Mesendoderm (in vitro differentiated cells): ENCODE data around the gene TMCC3.

Experiments used
- DNase-seq: peaks from one replicate; pipeline ENCODE4 v3.0.0; 2013
- H2AK5ac ChIP-seq: 2 replicates; pipeline ENCODE4 v1.6.1; 2013; ENCODE audit warnings: low read length, inconsistent platforms
- H2BK120ac ChIP-seq: 2 replicates; pipeline ENCODE4 v1.6.1; 2013; ENCODE audit warnings: low read depth, mild to moderate bottlenecking, low read length, moderate library complexity, mixed read lengths
- H2BK15ac ChIP-seq: replicated peaks from 2 replicates; pipeline ENCODE4 v1.6.1; 2013; ENCODE audit warnings: low read depth, mild to moderate bottlenecking, moderate library complexity
- H2BK5ac ChIP-seq: 2 replicates; pipeline ENCODE4 v1.6.1; 2013; ENCODE audit warnings: low read length, inconsistent platforms
- H3K18ac ChIP-seq: 2 replicates; pipeline ENCODE4 v1.6.1; 2013; ENCODE audit warnings: mild to moderate bottlenecking, low read length, mixed read lengths
- H3K23ac ChIP-seq: one replicate; pipeline ENCODE4 v1.6.1; 2013; ENCODE audit warnings: low read length
- H3K27ac ChIP-seq: 2 replicates; pipeline ENCODE4 v1.5.1; 2013; ENCODE audit warnings: low read depth, mild to moderate bottlenecking, inconsistent platforms, low read length, moderate library complexity
- H3K27me3 ChIP-seq: 2 replicates; pipeline ENCODE4 v1.6.1; 2013; ENCODE audit warnings: low read length, control low read depth, mild to moderate bottlenecking, inconsistent platforms; ENCODE audit not compliant: insufficient read depth, poor library complexity
- H3K36me3 ChIP-seq: 2 replicates; pipeline ENCODE4 v1.6.1; 2013; ENCODE audit warnings: low read length, inconsistent platforms; ENCODE audit not compliant: control insufficient read depth, insufficient read depth
- H3K4ac ChIP-seq: one replicate; pipeline ENCODE4 v1.6.1; 2013; ENCODE audit warnings: low read depth, mild to moderate bottlenecking, low read length, moderate library complexity
- H3K4me1 ChIP-seq: 2 replicates; pipeline ENCODE4 v1.6.1; 2013; ENCODE audit warnings: low read depth, low read length, inconsistent platforms; ENCODE audit not compliant: control insufficient read depth
- H3K4me2 ChIP-seq: 2 replicates; pipeline ENCODE4 v1.6.1; 2013; ENCODE audit warnings: low read length
- H3K4me3 ChIP-seq: 2 replicates; pipeline ENCODE4 v1.5.1; 2013; ENCODE audit warnings: mild to moderate bottlenecking, low read length
- H3K56ac ChIP-seq: one replicate; pipeline ENCODE4 v1.6.1; 2013; ENCODE audit warnings: low read length
- H3K79me1 ChIP-seq: 2 replicates; pipeline ENCODE4 v1.6.1; 2013; ENCODE audit warnings: low read length, inconsistent platforms
- H3K79me2 ChIP-seq: 2 replicates; pipeline ENCODE4 v1.6.1; 2013; ENCODE audit warnings: mild to moderate bottlenecking, low read length; ENCODE audit not compliant: control insufficient read depth, insufficient read depth
- H3K9ac ChIP-seq: 2 replicates; pipeline ENCODE4 v1.6.1; 2013; ENCODE audit warnings: low read length, inconsistent platforms
- H4K5ac ChIP-seq: one replicate; pipeline ENCODE4 v1.6.1; 2013; ENCODE audit warnings: low read length
- H4K8ac ChIP-seq: one replicate; pipeline ENCODE4 v1.6.1; 2013; ENCODE audit warnings: low read depth, mild to moderate bottlenecking, control low read depth, low read length, moderate library complexity
- WGBS: extraction: QIAGEN DNeasy Blood & Tissue Kit; methylation state at CpG from one replicate; pipeline ENCODE4 v1.1.7; 2013; ENCODE audit warnings: low lambda C conversion rate, missing lambda C conversion rate; ENCODE audit not compliant: insufficient coverage; ENCODE audit errors: extremely low coverage; 5-methylcytosine and 5-hydroxymethylcytosine counted together

TMCC3 gene

DNA sequence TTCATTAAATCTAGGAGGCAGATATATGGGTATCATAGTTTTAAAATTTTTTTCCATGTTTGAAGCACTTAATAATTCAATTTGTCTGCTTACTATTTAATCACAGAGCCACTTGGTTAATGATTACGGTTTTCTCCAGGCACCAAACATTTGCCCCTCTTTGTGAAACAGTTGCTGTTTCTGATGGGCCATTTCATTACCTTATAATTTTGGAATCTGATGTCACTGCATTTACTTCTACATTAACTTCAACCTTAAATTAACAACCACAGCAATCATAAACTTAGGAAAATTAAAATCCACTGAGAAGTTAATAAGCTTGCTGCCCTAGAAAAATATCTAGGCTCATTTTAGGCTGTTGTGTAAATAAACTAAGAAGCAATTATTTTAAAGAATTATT, 17.0 kb downstream of the TMCC3 start:
- no peak overlapping the region for H3K56ac ChIP-seq
- DNase-seq: no peak
- H3K18ac ChIP-seq: no peak overlapping the region
- no peaks in the 10 kb centered on the region for H3K36me3 ChIP-seq
- H3K79me2 ChIP-seq: no peaks in the 10 kb centered on the region
- H3K27ac ChIP-seq: no peak overlapping the region
- no peak overlapping the region for H2AK5ac ChIP-seq
- no peak overlapping the region for H3K9ac ChIP-seq
- no peak overlapping the region for H3K23ac ChIP-seq
- H2BK15ac ChIP-seq: no peak overlapping the region
- WGBS: no CpG with 5 or more reads among the region's 1 CpG
- H3K79me1 ChIP-seq: no peaks in the 10 kb centered on the region
- H3K4me1 ChIP-seq: no peaks in the 10 kb centered on the region
- no peaks in the 10 kb centered on the region for H3K27me3 ChIP-seq
- no peak overlapping the region for H4K8ac ChIP-seq
- no peak overlapping the region for H4K5ac ChIP-seq
- H2BK120ac ChIP-seq: no peak overlapping the region
- H2BK5ac ChIP-seq: no peak overlapping the region
- H3K4ac ChIP-seq: no peak overlapping the region
- no peak overlapping the region for H3K4me2 ChIP-seq
- no peak overlapping the region for H3K4me3 ChIP-seq

DNA sequence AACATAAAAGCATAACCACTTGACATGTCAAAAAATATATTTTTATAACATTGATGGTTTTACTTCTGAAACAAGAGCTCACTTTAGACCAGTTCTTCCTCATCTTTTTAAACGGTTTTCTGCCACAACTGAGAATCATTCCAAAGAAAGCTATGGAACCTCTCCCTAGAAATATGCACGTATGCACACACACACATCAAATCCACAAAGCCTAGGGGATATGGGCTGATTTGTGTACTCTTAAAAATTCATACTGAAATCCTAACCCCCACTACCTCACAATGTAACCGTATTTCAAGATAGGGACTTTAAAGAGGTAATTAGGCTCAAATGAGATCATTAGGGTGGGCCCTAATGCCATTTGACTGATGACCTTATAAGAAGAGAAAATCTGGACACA, 19.3 kb downstream of the TMCC3 start:
- no CpG with 5 or more reads among the region's 3 CpGs for WGBS

DNA sequence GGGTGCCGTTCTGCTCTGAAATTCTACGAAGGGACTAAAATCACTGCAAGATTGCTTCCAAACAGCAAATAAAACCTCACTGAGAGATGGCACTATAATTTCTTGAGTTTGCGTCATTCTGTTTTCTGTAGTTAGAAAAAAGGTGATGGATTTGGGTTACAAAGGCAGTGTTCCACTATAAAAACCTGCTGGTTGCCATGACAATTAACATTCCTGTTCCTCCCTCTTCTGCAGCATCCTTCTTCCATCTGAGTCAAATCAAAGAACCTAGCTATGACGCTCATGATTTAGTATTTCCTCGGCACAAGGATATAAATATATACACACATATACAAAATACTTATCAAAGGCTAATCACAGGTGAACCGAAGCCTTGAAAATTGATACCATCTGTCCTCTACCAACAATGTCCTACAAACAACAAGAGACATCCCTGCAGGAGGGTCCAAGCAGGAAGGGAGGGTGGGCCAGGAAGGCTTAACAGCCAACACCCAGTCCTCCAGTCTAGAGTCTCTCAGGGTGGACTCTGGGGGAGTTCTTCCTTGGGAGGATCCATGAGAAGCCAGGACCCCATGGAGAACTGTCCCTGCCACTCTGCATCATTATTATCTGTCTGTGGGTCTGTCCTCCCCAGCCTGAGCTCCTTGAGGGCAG, 21.4 kb downstream of the TMCC3 start:
- no peak overlapping the region for H3K27ac ChIP-seq
- no peak overlapping the region for H4K5ac ChIP-seq
- WGBS: no CpG with 5 or more reads among the region's 6 CpGs
- H3K79me2 ChIP-seq: no peaks in the 10 kb centered on the region
- no peak overlapping the region for H2BK5ac ChIP-seq
- H4K8ac ChIP-seq: no peak overlapping the region
- no peak overlapping the region for H3K4ac ChIP-seq
- no peak overlapping the region for H3K56ac ChIP-seq
- no peak for DNase-seq
- no peak overlapping the region for H2BK15ac ChIP-seq
- no peaks in the 10 kb centered on the region for H3K27me3 ChIP-seq
- H3K79me1 ChIP-seq: no peaks in the 10 kb centered on the region
- H3K36me3 ChIP-seq: no peaks in the 10 kb centered on the region
- H2AK5ac ChIP-seq: no peak overlapping the region
- H3K4me3 ChIP-seq: no peak overlapping the region
- no peak overlapping the region for H3K23ac ChIP-seq
- H3K4me1 ChIP-seq: no peaks in the 10 kb centered on the region
- H3K18ac ChIP-seq: no peak overlapping the region
- H3K4me2 ChIP-seq: no peak overlapping the region
- no peak overlapping the region for H3K9ac ChIP-seq
- no peak overlapping the region for H2BK120ac ChIP-seq

More for the DNA sequence above, 19.3 kb downstream of the TMCC3 start:
- Histone ChIP-seq H3K23ac (no peak overlapping the region), H3K27ac (no peak overlapping the region), H3K56ac (no peak overlapping the region), H3K4me2 (no peak overlapping the region), H2BK120ac (no peak overlapping the region), H3K4ac (no peak overlapping the region), H3K9ac (no peak overlapping the region), H2BK15ac (no peak overlapping the region), H2BK5ac (no peak overlapping the region), H3K36me3 (no peaks in the 10 kb centered on the region), H2AK5ac (no peak overlapping the region), H3K4me1 (no peaks in the 10 kb centered on the region), H4K5ac (no peak overlapping the region), H3K79me2 (no peaks in the 10 kb centered on the region), H3K27me3 (no peaks in the 10 kb centered on the region), H3K18ac (no peak overlapping the region), H4K8ac (no peak overlapping the region), H3K4me3 (no peak overlapping the region), H3K79me1 (no peaks in the 10 kb centered on the region)
- no peak for DNase-seq

DNA sequence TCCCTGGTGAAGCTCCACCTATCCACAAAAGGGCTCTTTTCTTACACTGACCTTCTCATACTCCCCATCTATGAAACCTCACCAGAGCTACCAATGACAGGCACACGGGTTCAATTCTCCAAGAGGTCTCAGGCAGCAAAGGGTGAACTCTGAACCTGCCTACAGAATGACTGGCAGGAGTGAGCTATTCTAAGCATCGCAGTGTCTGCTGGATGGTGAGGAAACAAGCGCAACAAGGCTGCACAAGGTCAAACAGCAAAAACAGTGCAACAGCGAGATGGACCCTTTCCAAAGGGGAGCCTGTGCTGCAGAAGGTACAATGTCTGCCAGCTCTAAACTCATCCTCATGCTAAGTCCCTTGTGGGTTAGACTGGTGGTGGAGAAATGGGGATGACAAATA, 22.0 kb downstream of the TMCC3 start:
- Histone ChIP-seq H3K4me2 (no peak overlapping the region), H3K36me3 (no peaks in the 10 kb centered on the region), H3K56ac (no peak overlapping the region), H2BK120ac (no peak overlapping the region), H3K4me3 (no peak overlapping the region), H2BK5ac (no peak overlapping the region), H4K8ac (no peak overlapping the region), H3K4me1 (no peaks in the 10 kb centered on the region), H3K9ac (no peak overlapping the region), H2BK15ac (no peak overlapping the region), H3K27ac (no peak overlapping the region), H3K18ac (no peak overlapping the region), H3K23ac (no peak overlapping the region), H2AK5ac (no peak overlapping the region), H3K4ac (no peak overlapping the region), H3K79me1 (no peaks in the 10 kb centered on the region), H3K27me3 (no peaks in the 10 kb centered on the region), H3K79me2 (no peaks in the 10 kb centered on the region), H4K5ac (no peak overlapping the region)
- DNase-seq: no peak
- no CpG with 5 or more reads among the region's 4 CpGs for WGBS

DNA sequence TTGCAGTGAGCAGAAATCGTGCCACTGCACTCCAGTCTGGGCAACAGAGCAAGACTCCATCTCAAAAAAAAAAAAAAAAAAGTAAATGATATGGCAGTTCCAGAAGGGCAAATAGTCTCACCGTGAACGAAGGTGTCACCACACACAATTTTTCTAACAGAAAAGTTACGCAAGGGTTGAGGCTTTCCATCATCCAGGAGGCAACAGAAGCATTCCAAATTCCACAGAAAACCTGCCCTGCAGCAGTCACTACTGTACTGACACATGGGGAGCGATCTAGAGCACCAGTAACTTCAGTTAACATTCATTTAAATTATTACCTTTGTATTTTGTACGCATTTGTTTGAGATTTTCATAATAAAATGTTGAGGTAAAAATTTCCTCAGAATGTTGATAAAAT, 24.8 kb downstream of the TMCC3 start:
- H3K23ac ChIP-seq: no peak overlapping the region
- H2AK5ac ChIP-seq: no peak overlapping the region
- no peaks in the 10 kb centered on the region for H3K27me3 ChIP-seq
- no peak overlapping the region for H4K8ac ChIP-seq
- no peak overlapping the region for H3K18ac ChIP-seq
- no peaks in the 10 kb centered on the region for H3K79me2 ChIP-seq
- H3K4me3 ChIP-seq: no peak overlapping the region
- no peak overlapping the region for H4K5ac ChIP-seq
- H3K36me3 ChIP-seq: no peaks in the 10 kb centered on the region
- H3K4me1 ChIP-seq: no peaks in the 10 kb centered on the region
- no peak overlapping the region for H2BK120ac ChIP-seq
- H3K9ac ChIP-seq: no peak overlapping the region
- no peak for DNase-seq
- H3K79me1 ChIP-seq: no peaks in the 10 kb centered on the region
- no peak overlapping the region for H3K56ac ChIP-seq
- H3K27ac ChIP-seq: no peak overlapping the region
- H2BK15ac ChIP-seq: no peak overlapping the region
- no peak overlapping the region for H3K4me2 ChIP-seq
- H2BK5ac ChIP-seq: no peak overlapping the region
- no peak overlapping the region for H3K4ac ChIP-seq
- no CpG with 5 or more reads among the region's 6 CpGs for WGBS
